HepG2 (cell line): ENCODE data around the gene FAM53C. TPM values are rescaled to one million over a fixed set of nuclear protein-coding genes. Genes with fewer than 3 reads are reported as not detected.

Source experiments
- ATAC-seq: fragments of 200-7000 bp; cut with Tn5 transposase; 3 replicates; pipeline ENCODE4 v1.9.1; 2020; ENCODE audit warnings: mild to moderate bottlenecking, moderate library complexity
- BruUV-seq: library from RNA; stranded (reverse); fragments of 400-500 nt; replicated peaks from 2 replicates; lab custom pipeline; 2021; lab: Mats Ljungman, UMichigan
- CTCF ChIA-PET: fragments of 300-600 bp; formaldehyde crosslinking; extraction: SDS; loops from one replicate; lab custom pipeline; 2021; ENCODE audit warnings: low total read pairs, inconsistent platforms, low intra/inter-chr PET ratio; lab: Yijun Ruan, JAX
- POLR2A ChIA-PET: fragments of 350-600 bp; sonication (Branson Sonifier 250); formaldehyde crosslinking; loops from one replicate; lab custom pipeline; 2020; ENCODE audit warnings: antibody characterized with exemption, inconsistent platforms; lab: Yijun Ruan, JAX
- DNase-seq: peaks from one replicate; pipeline ENCODE4 v3.0.0-alpha.2; 2015; ENCODE audit warnings: low spot score
- FAIRE-seq: peaks from 3 replicates; lab custom pipeline; 2011; peaks lifted over from hg19 to GRCh38; lab: Jason Lieb, UNC
- H2AFZ ChIP-seq: one replicate; pipeline ENCODE4 v1.6.1; 2011; ENCODE audit warnings: low read length, inconsistent platforms
- H3K27ac ChIP-seq: fragments of 300-600 bp; 3 replicates; pipeline ENCODE4 v1.8.0; 2011; ENCODE audit warnings: mixed run types, mild to moderate bottlenecking, mixed read lengths, low read length, inconsistent platforms; ENCODE audit not compliant: insufficient read depth; ENCODE audit errors: extremely low read length
- H3K27me3 ChIP-seq, 2 experiments: fragments of 200-600 bp in 1 of 2; 2 replicates in 1 of 2; 3 replicates in 1 of 2; pipeline versions ENCODE4 v1.6.0 to v1.8.0; 2011; ENCODE audit warnings: low read length in 2 of 2, mild to moderate bottlenecking in 2 of 2, moderate library complexity in 2 of 2, inconsistent platforms in 1 of 2; ENCODE audit not compliant: insufficient read depth in 2 of 2, control insufficient read depth in 1 of 2
- H3K36me3 ChIP-seq, 2 experiments: fragments of 200-600 bp in 1 of 2; replicated peaks in 1 of 2; 2 replicates in 1 of 2; 3 replicates in 1 of 2; pipeline versions ENCODE4 v1.5.1 to v1.8.0; 2011; ENCODE audit warnings: low read length in 2 of 2, inconsistent platforms in 1 of 2; ENCODE audit not compliant: insufficient read depth in 2 of 2, control insufficient read depth in 1 of 2
- H3K4me1 ChIP-seq: 2 replicates; pipeline ENCODE4 v1.5.1; 2012; ENCODE audit warnings: low read length, inconsistent platforms; ENCODE audit not compliant: insufficient read depth
- H3K4me2 ChIP-seq: 2 replicates; pipeline ENCODE4 v1.6.0; 2011; ENCODE audit warnings: low read depth, low read length, inconsistent platforms
- H3K4me3 ChIP-seq, 3 experiments: fragments of 200-600 bp in 1 of 3; sonication (generic), shearing (Covaris generic) in 1 of 3; replicated peaks in 1 of 3; 2 replicates each; pipeline ENCODE4 v1.5.1; 2011 to 2016; ENCODE audit warnings: low read length in 3 of 3, inconsistent platforms in 2 of 3, low read depth in 2 of 3, mild to moderate bottlenecking in 2 of 3, control low read depth in 1 of 3, mixed read lengths in 1 of 3; ENCODE audit not compliant: insufficient read depth in 1 of 3
- H3K79me2 ChIP-seq: one replicate; pipeline ENCODE4 v1.6.1; 2011; ENCODE audit warnings: low read length, inconsistent platforms; ENCODE audit not compliant: insufficient read depth
- H3K9ac ChIP-seq: 2 replicates; pipeline ENCODE4 v1.6.0; 2011; ENCODE audit warnings: mild to moderate bottlenecking, low read depth, low read length, inconsistent platforms; ENCODE audit not compliant: insufficient read depth
- H3K9me3 ChIP-seq: 2 replicates; pipeline ENCODE4 v1.5.1; 2012; ENCODE audit warnings: mild to moderate bottlenecking, low read length
- H4K20me1 ChIP-seq: 2 replicates; pipeline ENCODE4 v1.6.0; 2011; ENCODE audit warnings: inconsistent platforms, mild to moderate bottlenecking, low read length, moderate library complexity; ENCODE audit not compliant: insufficient read depth
- BATF2 ChIP-seq: sonication (generic); formaldehyde crosslinking; IDR thresholded peaks from 2 replicates; pipeline ENCODE4 v1.8.0; 2022; ENCODE audit warnings: mild to moderate bottlenecking, missing genetic modification reagents, moderate library complexity
- FOXA3 ChIP-seq: IDR thresholded peaks from 2 replicates; pipeline ENCODE4 v1.6.1; 2016; ENCODE audit warnings: missing genetic modification reagents, missing compliant biosample characterization
- GABPB1 ChIP-seq: IDR thresholded peaks from 2 replicates; pipeline ENCODE4 v1.6.1; 2016; ENCODE audit warnings: mild to moderate bottlenecking, missing genetic modification reagents, moderate library complexity, missing compliant biosample characterization
- WGBS: methylation state at CpG from one replicate; pipeline ENCODE4 v1.1.6; 2017; ENCODE audit warnings: low lambda C conversion rate; 5-methylcytosine and 5-hydroxymethylcytosine counted together
- in situ Hi-C: cut with HindIII; loops from 2 replicates; pipeline ENCODE4 v1.10.0; 2017; ENCODE audit warnings: low pct_unique_long_range_greater_than_20kb; ENCODE audit not compliant: extremely low pct_ligation_motif_present
- intact Hi-C: fragments of 100-400 bp; cut with micrococcal nuclease; formaldehyde crosslinking; loops from one replicate; pipeline ENCODE4 v1.10.0; 2022; ENCODE audit not compliant: unreplicated experiment
- polyA plus RNA-seq, 8 experiments: library from polyadenylated mRNA; depleted of rRNA in 3 of 8; stranded (reverse) in 7 of 8; unstranded in 1 of 8; fragments of >200 nt; fragmentation: Illumina TruSeq in 4 of 8; extraction: Trizol in 4 of 8; gene quantifications; 2 replicates each; pipeline versions ENCODE4 v1.2.1 to v1.2.3, GENCODE V29; 2011 to 2016; ENCODE audit warnings: low read depth in 4 of 8, missing spikeins in 1 of 8, mixed read lengths in 1 of 8; ENCODE audit not compliant: insufficient read depth in 1 of 8
- total RNA-seq, 5 experiments: library from RNA; depleted of rRNA; stranded (reverse); fragments of >200 nt; fragmentation: Illumina TruSeq; extraction: Trizol; gene quantifications; 2 replicates each; pipeline ENCODE4 v1.2.3, GENCODE V29; 2016; ENCODE audit warnings: low read depth in 1 of 5
- TF ChIP-seq, protein P1 (sequence below): sonication (generic); formaldehyde crosslinking; IDR thresholded peaks from 2 replicates; pipeline ENCODE4 v1.4.0; 2020; ENCODE audit warnings: missing genetic modification reagents, borderline replicate concordance

FAM53C gene
- total and polyA plus RNA-seq, 2 of the 13 experiments (the other 11 are each of a cell fraction or from before 2014, with no cell fraction given): 26.9 to 30.1 TPM

- ChIA-PET CTCF (no interaction called here), POLR2A (no interaction called here)
- Histone ChIP-seq H4K20me1 (peaks cover 9% of the 10 kb centered on the region), H3K4me1 (peaks cover 22% of the 10 kb centered on the region), H3K9ac (no peak overlapping the region), H2AFZ (no peak overlapping the region), H3K36me3 (no peaks in the 10 kb centered on the region; a peak in 2 of 5 replicates), H3K27ac (no peak overlapping the region), H3K9me3 (no peaks in the 10 kb centered on the region), H3K27me3 (no peaks in the 10 kb centered on the region; a peak in 1 of 5 replicates), H3K4me3 (no peak overlapping the region), H3K4me2 (no peak overlapping the region), H3K79me2 (peaks cover 86% of the 10 kb centered on the region)
- FAIRE-seq (no peak), ATAC-seq (no peak), DNase-seq (no peak)
- TF ChIP-seq GABPB1 (CRISPR knock-in tag): no peak
- TF ChIP-seq, protein P1, sequence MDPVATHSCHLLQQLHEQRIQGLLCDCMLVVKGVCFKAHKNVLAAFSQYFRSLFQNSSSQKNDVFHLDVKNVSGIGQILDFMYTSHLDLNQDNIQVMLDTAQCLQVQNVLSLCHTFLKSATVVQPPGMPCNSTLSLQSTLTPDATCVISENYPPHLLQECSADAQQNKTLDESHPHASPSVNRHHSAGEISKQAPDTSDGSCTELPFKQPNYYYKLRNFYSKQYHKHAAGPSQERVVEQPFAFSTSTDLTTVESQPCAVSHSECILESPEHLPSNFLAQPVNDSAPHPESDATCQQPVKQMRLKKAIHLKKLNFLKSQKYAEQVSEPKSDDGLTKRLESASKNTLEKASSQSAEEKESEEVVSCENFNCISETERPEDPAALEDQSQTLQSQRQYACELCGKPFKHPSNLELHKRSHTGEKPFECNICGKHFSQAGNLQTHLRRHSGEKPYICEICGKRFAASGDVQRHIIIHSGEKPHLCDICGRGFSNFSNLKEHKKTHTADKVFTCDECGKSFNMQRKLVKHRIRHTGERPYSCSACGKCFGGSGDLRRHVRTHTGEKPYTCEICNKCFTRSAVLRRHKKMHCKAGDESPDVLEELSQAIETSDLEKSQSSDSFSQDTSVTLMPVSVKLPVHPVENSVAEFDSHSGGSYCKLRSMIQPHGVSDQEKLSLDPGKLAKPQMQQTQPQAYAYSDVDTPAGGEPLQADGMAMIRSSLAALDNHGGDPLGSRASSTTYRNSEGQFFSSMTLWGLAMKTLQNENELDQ (CRISPR knock-in tag): no peak
- no peak for TF ChIP-seq BATF2 (CRISPR knock-in tag)
- no peak for TF ChIP-seq FOXA3 (CRISPR knock-in tag)
- WGBS: 88% methylated on average over 1 of the region's 1 CpG
- in situ Hi-C loops: no loop called here
- no TSS peak for BruUV-seq
- intact Hi-C loops: no loop called here
Observed at GRCh38 chr5:138364576-138364975, 26.5 kb downstream of the FAM53C start.
